ENCODE results near the gene NEK10. TPM values are rescaled to one million over a fixed set of nuclear protein-coding genes. Genes with fewer than 3 reads are reported as not detected.

The NEK10 gene
- total and polyA plus RNA-seq, 2 of the 4 experiments (the other 2 are of a cell fraction) = 2.2 to 6.6 TPM

GRCh38 chr3:27074914-27075313 is 294.3 kb downstream of the NEK10 start:
- ATAC-seq (ENCODE audit: low read depth) (no peak), DNase-seq (no peak)
- TF ChIP-seq USF2 (IDR thresholded peaks at IDR 0.05; ENCODE audit: low read depth, low read length) (no peak), RFX5 (IDR thresholded peaks at IDR 0.05; ENCODE audit: low read depth, low read length) (no peak)
- H3K14ac ChIP-seq (replicated peaks; ENCODE audit: low read depth, low read length) = no peak overlapping the region
- in situ Hi-C loops (cut with MboI; ENCODE audit: low sequenced_read_pairs) (no loop called here), intact Hi-C loops (cut with micrococcal nuclease) (no loop called here), dilution Hi-C loops (cut with HindIII; ENCODE audit: low sequenced_read_pairs, unreplicated experiment) (no loop called here)
- H3K9ac ChIP-seq (ENCODE audit: low read depth, low read length) = no peak overlapping the region
- H3K18ac ChIP-seq (ENCODE audit: low read depth, low read length) = no peak overlapping the region
- no peak overlapping the region for H4K91ac ChIP-seq (ENCODE audit: insufficient read depth, low read depth, low read length)
- 80% methylated on average over 1 of the region's 3 CpGs; no CpG with 5 or more reads in 1 of the 2 experiments for WGBS, 2 experiments (ENCODE audit: extremely low coverage in 2 of 2, insufficient read length in 1 of 2)
- H3K36me3 ChIP-seq (ENCODE audit: control insufficient read depth, insufficient read depth, low read length) = no peaks in the 10 kb centered on the region
- no peak overlapping the region for H4K8ac ChIP-seq (ENCODE audit: low read depth in 2 of 2, low read length in 2 of 2)
- BruUV-seq (replicated peaks) = no TSS peak
- no peak overlapping the region for H3K27ac ChIP-seq (ENCODE audit: insufficient read depth, low read length)
- H2BK15ac ChIP-seq (ENCODE audit: low read depth, low read length) = no peak overlapping the region
- no peak overlapping the region for H4K5ac ChIP-seq (ENCODE audit: low read depth, low read length)
- no peak overlapping the region for H2AK5ac ChIP-seq (ENCODE audit: low read depth, low read length)
- H3K4me1 ChIP-seq (ENCODE audit: control insufficient read depth, insufficient read depth, low read length) = no peaks in the 10 kb centered on the region
- H3K27me3 ChIP-seq (ENCODE audit: control insufficient read depth, insufficient read depth, low read length) = no peaks in the 10 kb centered on the region; the same call in 1 of the 2 replicates
- POLR2A ChIA-PET (ENCODE audit: unreplicated experiment) = no interaction called here
- H3K23ac ChIP-seq (ENCODE audit: low read depth, low read length) = no peak overlapping the region
- H4K20me1 ChIP-seq (ENCODE audit: insufficient read depth, low read length) = no peaks in the 10 kb centered on the region
- no peak overlapping the region for H2BK20ac ChIP-seq (ENCODE audit: low read depth, low read length)
- no peak overlapping the region for H2AK9ac ChIP-seq (replicated peaks; ENCODE audit: low read depth, low read length, poor library complexity)
- no peaks in the 10 kb centered on the region for H3K9me3 ChIP-seq (ENCODE audit: control insufficient read depth, insufficient read depth, low read length)
- no peak overlapping the region for H3K4me2 ChIP-seq (ENCODE audit: low read depth, low read length)
- CTCF ChIA-PET = interaction anchor here (0.7 kb wide), 1 partner anchor 31 kb away, joined by 3 read pairs; no protein-coding TSS in a partner anchor
- H3K79me1 ChIP-seq (ENCODE audit: low read depth in 1 of 2, low read length in 2 of 2) = no peaks in the 10 kb centered on the region
- H2AFZ ChIP-seq (replicated peaks; ENCODE audit: low read length, poor library complexity) = no peak overlapping the region
- H3K4me3 ChIP-seq (ENCODE audit: insufficient read depth, low read depth, low read length) = no peak overlapping the region
- no peak overlapping the region for H2BK5ac ChIP-seq (ENCODE audit: low read depth, low read length, poor library complexity, severe bottlenecking)
- no peak overlapping the region for H3K56ac ChIP-seq (ENCODE audit: extremely low read depth, insufficient read depth, low read length)
- no peaks in the 10 kb centered on the region for H3K9me1 ChIP-seq (ENCODE audit: insufficient read depth, low read length)
- H3K4ac ChIP-seq (ENCODE audit: low read depth, low read length) = no peak overlapping the region
- H2BK120ac ChIP-seq (ENCODE audit: low read depth, low read length) = no peak overlapping the region
